ENCODE measurements around the gene C11orf58.

Gene C11orf58

GRCh38 chr11:16799221-16799620 lies 60.8 kb downstream of the C11orf58 start:
- no peak overlapping the region for H3K4me3 ChIP-seq (ENCODE audit: control insufficient read depth, low read depth, low read length)
- no peak for TF ChIP-seq CTCF (conservative IDR thresholded peaks at IDR 0.05; ENCODE audit: control insufficient read depth, insufficient read depth, low read depth, low read length)
- DNase-seq (ENCODE audit: low read depth), result no peak

- no peak for TF ChIP-seq CTCF (conservative IDR thresholded peaks at IDR 0.05; ENCODE audit: control insufficient read depth, insufficient read depth, low read depth, low read length)
- DNase-seq (ENCODE audit: low read depth), result no peak
- no peak overlapping the region for H3K4me3 ChIP-seq (ENCODE audit: control insufficient read depth, low read depth, low read length)
These were observed 61.4 kb downstream of the C11orf58 start for GRCh38 chr11:16799890-16800289.

- no peak for DNase-seq (ENCODE audit: low read depth)
- H3K4me3 ChIP-seq (ENCODE audit: control insufficient read depth, low read depth, low read length), result no peak overlapping the region
- no peak for TF ChIP-seq CTCF (conservative IDR thresholded peaks at IDR 0.05; ENCODE audit: control insufficient read depth, insufficient read depth, low read depth, low read length)
These were observed 61.9 kb downstream of the C11orf58 start for GRCh38 chr11:16800382-16800781.

GRCh38 chr11:16801288-16801980 lies 63.0 kb downstream of the C11orf58 start:
- H3K4me3 ChIP-seq (ENCODE audit: control insufficient read depth, low read depth, low read length), result no peak overlapping the region
- TF ChIP-seq CTCF (conservative IDR thresholded peaks at IDR 0.05; ENCODE audit: control insufficient read depth, insufficient read depth, low read depth, low read length), result no peak
- no peak for DNase-seq (ENCODE audit: low read depth)

GRCh38 chr11:16804104-16804947 lies 65.9 kb downstream of the C11orf58 start:
- no peak overlapping the region for H3K4me3 ChIP-seq (ENCODE audit: control insufficient read depth, low read depth, low read length)
- TF ChIP-seq CTCF (conservative IDR thresholded peaks at IDR 0.05; ENCODE audit: control insufficient read depth, insufficient read depth, low read depth, low read length), result no peak
- peak; percentile 86 for DNase-seq (ENCODE audit: low read depth)

GRCh38 chr11:16805938-16806337 lies 67.5 kb downstream of the C11orf58 start:
- peak; percentile 79 for DNase-seq (ENCODE audit: low read depth)
- TF ChIP-seq CTCF (conservative IDR thresholded peaks at IDR 0.05; ENCODE audit: control insufficient read depth, insufficient read depth, low read depth, low read length), result no peak
- H3K4me3 ChIP-seq (ENCODE audit: control insufficient read depth, low read depth, low read length), result no peak overlapping the region
